ENCODE data around the gene HIGD1B. TPM values are rescaled to one million over a fixed set of nuclear protein-coding genes. Genes with fewer than 3 reads are reported as not detected.

Gene HIGD1B
- total RNA-seq, 1 experiment from 2014 or later = not detected

- no peaks in the 10 kb centered on the region for H3K9me3 ChIP-seq (ENCODE audit: control insufficient read depth, insufficient read depth, low read depth, low read length)
- TF ChIP-seq POLR2AphosphoS5 (IDR thresholded peaks at IDR 0.05; ENCODE audit: low read depth, low read length) (0 out of 2 replicates have a peak, but pooled peaks have one; percentile 12), REST (IDR thresholded peaks at IDR 0.05; ENCODE audit: insufficient read depth in 1 of 2, low read depth in 2 of 2, low read length in 1 of 2) (no peak), CTCF (IDR thresholded peaks at IDR 0.05) (no peak)
- POLR2A ChIA-PET = no interaction called here
- in situ Hi-C loops (cut with HindIII; ENCODE audit: low pct_unique_long_range_greater_than_20kb, low sequenced_read_pairs) (no loop called here), intact Hi-C loops (cut with micrococcal nuclease; ENCODE audit: unreplicated experiment) (no loop called here)
- CTCF ChIA-PET = no interaction called here
- H3K4me1 ChIP-seq (ENCODE audit: control insufficient read depth, insufficient read depth, low read length) = no peaks in the 10 kb centered on the region; the same call in 1 of the 2 replicates
- DNase-seq (ENCODE audit: low read depth, low spot score) (no peak), ATAC-seq (no peak)
- no peaks in the 10 kb centered on the region; the same call in 1 of the 2 replicates for H3K36me3 ChIP-seq (ENCODE audit: control insufficient read depth, insufficient read depth, low read length)
- no peak overlapping the region for H3K27ac ChIP-seq (ENCODE audit: low read length)
- H3K4me3 ChIP-seq (ENCODE audit: low read depth in 2 of 2, low read length in 2 of 2) = no peak overlapping the region
- H3K27me3 ChIP-seq (ENCODE audit: control insufficient read depth, insufficient read depth, low read length) = no peaks in the 10 kb centered on the region
- BruUV-seq (replicated peaks) = no TSS peak
Observed at GRCh38 chr17:44848257-44848795, 643 bp downstream of the HIGD1B start.

GRCh38 chr17:44848961-44849489 lies 1.3 kb downstream of the HIGD1B start:
- BruUV-seq (replicated peaks) = no TSS peak

More at GRCh38 chr17:44848961-44849489, 1.3 kb downstream of the HIGD1B start:
- H3K9me3 ChIP-seq (ENCODE audit: control insufficient read depth, insufficient read depth, low read depth, low read length) = no peaks in the 10 kb centered on the region
- no peak overlapping the region for H3K4me3 ChIP-seq (ENCODE audit: low read depth in 2 of 2, low read length in 2 of 2)
- no peaks in the 10 kb centered on the region for H3K27me3 ChIP-seq (ENCODE audit: control insufficient read depth, insufficient read depth, low read length)
- in situ Hi-C loops (cut with HindIII; ENCODE audit: low pct_unique_long_range_greater_than_20kb, low sequenced_read_pairs) (no loop called here), intact Hi-C loops (cut with micrococcal nuclease; ENCODE audit: unreplicated experiment) (no loop called here)
- no peak for TF ChIP-seq TCF7L2 (IDR thresholded peaks at IDR 0.05; ENCODE audit: low read depth, low read length)
- no peak for TF ChIP-seq REST (IDR thresholded peaks at IDR 0.05; ENCODE audit: insufficient read depth in 1 of 2, low read depth in 2 of 2, low read length in 1 of 2)
- TF ChIP-seq CTCF (IDR thresholded peaks at IDR 0.05) = no peak
- no peak for TF ChIP-seq SIN3A (IDR thresholded peaks at IDR 0.05; ENCODE audit: borderline replicate concordance, insufficient read depth, low read depth, low read length)
- no peak for TF ChIP-seq POLR2AphosphoS5 (IDR thresholded peaks at IDR 0.05; ENCODE audit: low read depth, low read length)
- no peak overlapping the region for H3K27ac ChIP-seq (ENCODE audit: low read length)
- DNase-seq (ENCODE audit: low read depth, low spot score) (no peak), ATAC-seq (no peak)
- ChIA-PET CTCF (no interaction called here), POLR2A (no interaction called here)
- H3K36me3 ChIP-seq (ENCODE audit: control insufficient read depth, insufficient read depth, low read length) = no peaks in the 10 kb centered on the region; the same call in 1 of the 2 replicates
- no peaks in the 10 kb centered on the region; the same call in 1 of the 2 replicates for H3K4me1 ChIP-seq (ENCODE audit: control insufficient read depth, insufficient read depth, low read length)

Measured in Panc1 (cell line).